ENCODE data around the gene LETMD1. TPM values are rescaled to one million over a fixed set of nuclear protein-coding genes. Genes with fewer than 3 reads are reported as not detected.

Gene LETMD1
- total RNA-seq, 1 donor from 2014 or later: 45.6 TPM

GRCh38 chr12:51065530-51065929, 17.4 kb downstream of the LETMD1 start:
- H3K27ac Mint-ChIP-seq (ENCODE audit: unreplicated experiment): no peak overlapping the region
- no peak for DNase-seq (ENCODE audit: extremely low spot score, unreplicated experiment)
- H3K4me3 Mint-ChIP-seq (ENCODE audit: unreplicated experiment): no peak overlapping the region
- H3K36me3 Mint-ChIP-seq (ENCODE audit: unreplicated experiment): peaks cover 56% of the 10 kb centered on the region
- H3K9me3 Mint-ChIP-seq (ENCODE audit: unreplicated experiment): no peaks in the 10 kb centered on the region
- no peaks in the 10 kb centered on the region for H3K27me3 Mint-ChIP-seq (ENCODE audit: unreplicated experiment)
- TF ChIP-seq, protein P1, sequence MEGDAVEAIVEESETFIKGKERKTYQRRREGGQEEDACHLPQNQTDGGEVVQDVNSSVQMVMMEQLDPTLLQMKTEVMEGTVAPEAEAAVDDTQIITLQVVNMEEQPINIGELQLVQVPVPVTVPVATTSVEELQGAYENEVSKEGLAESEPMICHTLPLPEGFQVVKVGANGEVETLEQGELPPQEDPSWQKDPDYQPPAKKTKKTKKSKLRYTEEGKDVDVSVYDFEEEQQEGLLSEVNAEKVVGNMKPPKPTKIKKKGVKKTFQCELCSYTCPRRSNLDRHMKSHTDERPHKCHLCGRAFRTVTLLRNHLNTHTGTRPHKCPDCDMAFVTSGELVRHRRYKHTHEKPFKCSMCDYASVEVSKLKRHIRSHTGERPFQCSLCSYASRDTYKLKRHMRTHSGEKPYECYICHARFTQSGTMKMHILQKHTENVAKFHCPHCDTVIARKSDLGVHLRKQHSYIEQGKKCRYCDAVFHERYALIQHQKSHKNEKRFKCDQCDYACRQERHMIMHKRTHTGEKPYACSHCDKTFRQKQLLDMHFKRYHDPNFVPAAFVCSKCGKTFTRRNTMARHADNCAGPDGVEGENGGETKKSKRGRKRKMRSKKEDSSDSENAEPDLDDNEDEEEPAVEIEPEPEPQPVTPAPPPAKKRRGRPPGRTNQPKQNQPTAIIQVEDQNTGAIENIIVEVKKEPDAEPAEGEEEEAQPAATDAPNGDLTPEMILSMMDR (IDR thresholded peaks at IDR 0.05): no peak
- no peaks in the 10 kb centered on the region for H3K4me1 Mint-ChIP-seq (ENCODE audit: unreplicated experiment)

DNA sequence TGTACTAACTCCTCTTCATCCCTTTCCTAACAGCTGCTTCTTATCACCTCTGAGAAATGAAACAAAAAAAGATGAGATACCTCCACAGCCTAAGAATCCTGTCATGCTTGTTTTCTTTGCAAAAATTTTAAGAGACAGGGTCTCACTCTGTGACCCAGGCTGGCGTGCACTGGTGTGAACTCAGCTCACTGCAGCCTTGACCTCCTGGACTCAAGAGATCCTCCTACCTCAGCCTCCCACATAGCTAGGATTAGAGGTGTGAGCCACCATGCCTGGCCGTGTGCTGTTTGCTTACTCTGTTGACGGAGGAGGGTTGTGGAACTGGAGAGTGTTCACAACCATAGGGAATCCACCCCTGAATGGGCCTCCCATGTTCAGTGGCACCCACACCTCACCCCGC, 19.1 kb downstream of the LETMD1 start:
- Mint-ChIP-seq H3K4me1 (ENCODE audit: unreplicated experiment) (peaks cover 3% of the 10 kb centered on the region), H3K27me3 (ENCODE audit: unreplicated experiment) (no peaks in the 10 kb centered on the region), H3K9me3 (ENCODE audit: unreplicated experiment) (no peaks in the 10 kb centered on the region), H3K27ac (ENCODE audit: unreplicated experiment) (no peak overlapping the region), H3K4me3 (ENCODE audit: unreplicated experiment) (no peak overlapping the region), H3K36me3 (ENCODE audit: unreplicated experiment) (peaks cover 55% of the 10 kb centered on the region)
- no peak for DNase-seq (ENCODE audit: extremely low spot score, unreplicated experiment)
- TF ChIP-seq, protein P1 (IDR thresholded peaks at IDR 0.05): no peak

GRCh38 chr12:51067771-51068170, 19.6 kb downstream of the LETMD1 start:
- Mint-ChIP-seq H3K4me3 (ENCODE audit: unreplicated experiment) (no peak overlapping the region), H3K4me1 (ENCODE audit: unreplicated experiment) (peaks cover 3% of the 10 kb centered on the region), H3K9me3 (ENCODE audit: unreplicated experiment) (no peaks in the 10 kb centered on the region), H3K27ac (ENCODE audit: unreplicated experiment) (no peak overlapping the region), H3K27me3 (ENCODE audit: unreplicated experiment) (no peaks in the 10 kb centered on the region), H3K36me3 (ENCODE audit: unreplicated experiment) (peaks cover 54% of the 10 kb centered on the region)
- TF ChIP-seq, protein P1 (IDR thresholded peaks at IDR 0.05): no peak
- no peak for DNase-seq (ENCODE audit: extremely low spot score, unreplicated experiment)

DNA sequence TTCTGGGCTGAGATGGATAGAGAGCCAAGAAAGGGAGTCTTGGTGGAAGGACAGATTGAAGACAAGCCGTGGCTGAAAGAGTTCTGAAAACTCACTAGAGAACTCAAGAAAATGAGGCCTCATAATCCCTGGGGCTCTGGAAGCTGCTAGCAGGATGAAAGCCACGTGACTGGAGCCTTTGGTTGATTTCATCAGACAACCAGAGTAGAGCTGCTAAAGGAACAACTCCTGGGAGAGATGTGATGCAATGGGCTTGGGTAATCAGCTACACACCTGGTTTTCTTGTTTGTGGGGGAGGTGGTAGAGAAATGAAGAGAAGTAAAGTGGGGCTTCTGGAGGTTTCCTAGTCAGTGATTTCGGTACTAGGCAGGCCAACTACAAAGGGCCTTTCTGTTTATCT, 21.9 kb downstream of the LETMD1 start:
- no peaks in the 10 kb centered on the region for H3K27me3 Mint-ChIP-seq (ENCODE audit: unreplicated experiment)
- H3K4me3 Mint-ChIP-seq (ENCODE audit: unreplicated experiment): no peak overlapping the region
- H3K27ac Mint-ChIP-seq (ENCODE audit: unreplicated experiment): peak overlapping the region; percentile 53
- H3K36me3 Mint-ChIP-seq (ENCODE audit: unreplicated experiment): peaks cover 46% of the 10 kb centered on the region
- peaks cover 3% of the 10 kb centered on the region for H3K4me1 Mint-ChIP-seq (ENCODE audit: unreplicated experiment)
- TF ChIP-seq, protein P1 (IDR thresholded peaks at IDR 0.05): no peak
- no peaks in the 10 kb centered on the region for H3K9me3 Mint-ChIP-seq (ENCODE audit: unreplicated experiment)
- no peak for DNase-seq (ENCODE audit: extremely low spot score, unreplicated experiment)

- Mint-ChIP-seq H3K36me3 (ENCODE audit: unreplicated experiment) (peaks cover 39% of the 10 kb centered on the region), H3K27ac (ENCODE audit: unreplicated experiment) (peak overlapping the region; percentile 56), H3K9me3 (ENCODE audit: unreplicated experiment) (no peaks in the 10 kb centered on the region), H3K4me3 (ENCODE audit: unreplicated experiment) (no peak overlapping the region), H3K4me1 (ENCODE audit: unreplicated experiment) (peaks cover 3% of the 10 kb centered on the region), H3K27me3 (ENCODE audit: unreplicated experiment) (no peaks in the 10 kb centered on the region)
- TF ChIP-seq, protein P1 (IDR thresholded peaks at IDR 0.05): no peak
- DNase-seq (ENCODE audit: extremely low spot score, unreplicated experiment): no peak
Measured at GRCh38 chr12:51071663-51072062, 23.5 kb downstream of the LETMD1 start.

All from osteocyte (in vitro differentiated cells).